PFSK-1 (cell line): Measurements from ENCODE around the gene CFD.

Experiments
- POLR2AphosphoS5 ChIP-seq: IDR thresholded peaks from 2 replicates; pipeline ENCODE4 v1.6.1; 2012; ENCODE audit warnings: low read depth, mild to moderate bottlenecking, control low read depth, low read length, moderate library complexity
- SIN3A ChIP-seq: IDR thresholded peaks from 2 replicates; pipeline ENCODE4 v1.6.1; 2012; ENCODE audit warnings: mild to moderate bottlenecking, low read length, moderate library complexity, borderline replicate concordance; ENCODE audit not compliant: insufficient read depth
- TAF1 ChIP-seq: IDR thresholded peaks from 2 replicates; pipeline ENCODE4 v1.6.1; 2012; ENCODE audit warnings: low read length, control low read depth, borderline replicate concordance; ENCODE audit not compliant: insufficient read depth
- TF ChIP-seq, protein P1 (sequence below), 2 experiments: IDR thresholded peaks; 2 replicates each; pipeline versions ENCODE4 v1.6.1 to v1.8.0; 2011 to 2012; ENCODE audit warnings: low read depth in 2 of 2, low read length in 2 of 2, control low read depth in 1 of 2, inconsistent platforms in 1 of 2, mild to moderate bottlenecking in 1 of 2, moderate library complexity in 1 of 2; ENCODE audit not compliant: insufficient read depth in 1 of 2

DNA sequence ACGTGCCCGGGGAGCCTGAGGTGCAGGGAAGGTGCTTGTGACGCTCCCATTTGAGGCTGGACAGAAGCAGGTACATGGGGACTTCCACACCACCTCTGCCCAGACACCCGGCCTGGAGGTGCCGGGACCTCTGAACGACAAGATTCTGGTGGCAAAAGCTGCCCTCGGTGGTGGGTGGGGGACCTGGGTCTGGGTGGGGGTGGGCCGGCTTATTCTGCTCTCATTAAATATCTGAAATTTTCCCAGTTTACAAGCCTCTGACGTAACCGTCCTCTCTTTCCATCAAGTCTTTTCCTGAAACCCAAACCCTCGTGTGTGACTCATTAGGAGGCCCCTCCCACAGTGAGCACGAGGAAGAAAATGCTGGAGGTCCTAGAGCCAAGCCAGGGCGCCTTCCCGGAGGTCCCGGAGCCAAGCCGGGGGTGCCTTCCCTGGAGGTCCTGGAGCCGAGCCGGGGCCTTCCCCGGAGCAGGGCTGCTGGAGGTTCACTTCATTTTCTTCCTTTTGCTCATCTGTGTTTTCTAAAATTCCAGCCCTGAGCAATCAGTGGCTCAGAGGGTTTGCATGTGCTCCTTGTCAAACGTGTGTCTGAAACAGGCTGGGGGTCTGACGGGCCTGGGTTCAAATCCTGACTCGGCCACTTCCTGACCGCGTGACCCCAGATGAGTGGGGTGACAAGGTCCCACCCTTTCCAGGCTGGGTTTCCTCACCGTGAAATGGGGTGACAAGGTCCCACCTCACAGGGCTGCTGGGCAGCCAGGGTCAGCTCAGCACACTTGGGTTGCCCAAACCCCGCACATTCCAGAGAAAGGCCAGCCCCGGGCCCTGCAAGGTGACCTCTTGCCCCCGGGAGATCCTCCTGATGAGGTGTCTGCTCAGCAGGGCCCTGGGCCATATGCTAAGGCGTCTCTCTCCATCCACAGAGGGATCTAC is 10.0 kb downstream of the CFD start:
- TF ChIP-seq POLR2AphosphoS5: no peak
- TF ChIP-seq TAF1: no peak
- TF ChIP-seq SIN3A: no peak
- TF ChIP-seq, protein P1, sequence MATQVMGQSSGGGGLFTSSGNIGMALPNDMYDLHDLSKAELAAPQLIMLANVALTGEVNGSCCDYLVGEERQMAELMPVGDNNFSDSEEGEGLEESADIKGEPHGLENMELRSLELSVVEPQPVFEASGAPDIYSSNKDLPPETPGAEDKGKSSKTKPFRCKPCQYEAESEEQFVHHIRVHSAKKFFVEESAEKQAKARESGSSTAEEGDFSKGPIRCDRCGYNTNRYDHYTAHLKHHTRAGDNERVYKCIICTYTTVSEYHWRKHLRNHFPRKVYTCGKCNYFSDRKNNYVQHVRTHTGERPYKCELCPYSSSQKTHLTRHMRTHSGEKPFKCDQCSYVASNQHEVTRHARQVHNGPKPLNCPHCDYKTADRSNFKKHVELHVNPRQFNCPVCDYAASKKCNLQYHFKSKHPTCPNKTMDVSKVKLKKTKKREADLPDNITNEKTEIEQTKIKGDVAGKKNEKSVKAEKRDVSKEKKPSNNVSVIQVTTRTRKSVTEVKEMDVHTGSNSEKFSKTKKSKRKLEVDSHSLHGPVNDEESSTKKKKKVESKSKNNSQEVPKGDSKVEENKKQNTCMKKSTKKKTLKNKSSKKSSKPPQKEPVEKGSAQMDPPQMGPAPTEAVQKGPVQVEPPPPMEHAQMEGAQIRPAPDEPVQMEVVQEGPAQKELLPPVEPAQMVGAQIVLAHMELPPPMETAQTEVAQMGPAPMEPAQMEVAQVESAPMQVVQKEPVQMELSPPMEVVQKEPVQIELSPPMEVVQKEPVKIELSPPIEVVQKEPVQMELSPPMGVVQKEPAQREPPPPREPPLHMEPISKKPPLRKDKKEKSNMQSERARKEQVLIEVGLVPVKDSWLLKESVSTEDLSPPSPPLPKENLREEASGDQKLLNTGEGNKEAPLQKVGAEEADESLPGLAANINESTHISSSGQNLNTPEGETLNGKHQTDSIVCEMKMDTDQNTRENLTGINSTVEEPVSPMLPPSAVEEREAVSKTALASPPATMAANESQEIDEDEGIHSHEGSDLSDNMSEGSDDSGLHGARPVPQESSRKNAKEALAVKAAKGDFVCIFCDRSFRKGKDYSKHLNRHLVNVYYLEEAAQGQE (IDR thresholded peaks at IDR 0.05; ENCODE audit: insufficient read depth in 1 of 2, low read depth in 2 of 2, low read length in 2 of 2): no peak
